PFSK-1 (cell line): Measurements from ENCODE around the gene ZRANB2.

Source experiments
- FOXP2 ChIP-seq: optimal IDR thresholded peaks from 2 replicates; pipeline ENCODE3; 2011; ENCODE audit warnings: borderline replicate concordance, control low read depth, inconsistent platforms; ENCODE audit not compliant: insufficient read depth; ENCODE audit errors: extremely low read length, extremely low read depth
- POLR2AphosphoS5 ChIP-seq: IDR thresholded peaks from 2 replicates; pipeline ENCODE4 v1.6.1; 2012; ENCODE audit warnings: low read depth, mild to moderate bottlenecking, control low read depth, low read length, moderate library complexity
- REST ChIP-seq, 2 experiments: IDR thresholded peaks; 2 replicates each; pipeline versions ENCODE4 v1.6.1 to v1.8.0; 2011 to 2012; ENCODE audit warnings: low read depth in 2 of 2, low read length in 2 of 2, control low read depth in 1 of 2, inconsistent platforms in 1 of 2, mild to moderate bottlenecking in 1 of 2, moderate library complexity in 1 of 2; ENCODE audit not compliant: insufficient read depth in 1 of 2
- SIN3A ChIP-seq: IDR thresholded peaks from 2 replicates; pipeline ENCODE4 v1.6.1; 2012; ENCODE audit warnings: mild to moderate bottlenecking, low read length, moderate library complexity, borderline replicate concordance; ENCODE audit not compliant: insufficient read depth
- TAF1 ChIP-seq: IDR thresholded peaks from 2 replicates; pipeline ENCODE4 v1.6.1; 2012; ENCODE audit warnings: low read length, control low read depth, borderline replicate concordance; ENCODE audit not compliant: insufficient read depth

GRCh38 chr1:71037066-71037465, 43.8 kb downstream of the ZRANB2 start:
- TF ChIP-seq POLR2AphosphoS5 (no peak), SIN3A (no peak), TAF1 (no peak), REST (IDR thresholded peaks at IDR 0.05; ENCODE audit: insufficient read depth in 1 of 2, low read depth in 2 of 2, low read length in 2 of 2) (no peak), FOXP2 (no peak)
